A673 (cell line): Measurements from ENCODE around the gene PSMD3. TPM values are rescaled to one million over a fixed set of nuclear protein-coding genes. Genes with fewer than 3 reads are reported as not detected.

Experiments used
- BruUV-seq: library from RNA; stranded (reverse); fragments of 400-500 nt; replicated peaks from 2 replicates; lab custom pipeline; 2021; lab: Mats Ljungman, UMichigan
- CTCF ChIA-PET: fragments of 300-600 bp; sonication (Branson Sonifier 250); formaldehyde crosslinking; loops from one replicate; lab custom pipeline; 2022; ENCODE audit warnings: antibody characterized with exemption; lab: Charles Lee
- POLR2A ChIA-PET: fragments of 300-600 bp; sonication (Branson Sonifier 250); formaldehyde crosslinking; loops from one replicate; lab custom pipeline; 2022; ENCODE audit warnings: antibody characterized with exemption; ENCODE audit not compliant: low non-redundant PET; lab: Charles Lee
- DNase-seq: peaks from one replicate; pipeline ENCODE4 v3.0.0-alpha.2; 2015; ENCODE audit warnings: low spot score
- H3K27ac ChIP-seq: fragments of 200-600 bp; sonication (generic); 2 replicates; pipeline ENCODE4 v1.5.1; 2016; ENCODE audit warnings: mixed run types, low read depth, mild to moderate bottlenecking, mixed read lengths, antibody characterized with exemption, low read length; ENCODE audit not compliant: poor library complexity, severe bottlenecking
- H3K27me3 ChIP-seq: fragments of 200-600 bp; sonication (generic); replicated peaks from 2 replicates; pipeline ENCODE4 v1.6.1; 2017; ENCODE audit warnings: mixed run types, low read depth, mild to moderate bottlenecking, mixed read lengths, antibody characterized with exemption, low read length; ENCODE audit not compliant: insufficient read depth, poor library complexity
- H3K36me3 ChIP-seq: fragments of 200-600 bp; sonication (generic); 2 replicates; pipeline ENCODE4 v1.6.1; 2016; ENCODE audit warnings: mixed run types, mild to moderate bottlenecking, mixed read lengths, antibody characterized with exemption, low read length; ENCODE audit not compliant: insufficient read depth, poor library complexity, severe bottlenecking
- H3K4me1 ChIP-seq: fragments of 200-600 bp; sonication (generic); 2 replicates; pipeline ENCODE4 v1.6.1; 2017; ENCODE audit warnings: mixed run types, mild to moderate bottlenecking, mixed read lengths, antibody characterized with exemption, low read length; ENCODE audit not compliant: insufficient read depth, poor library complexity, severe bottlenecking
- H3K4me3 ChIP-seq: fragments of 200-600 bp; sonication (generic); 2 replicates; pipeline ENCODE4 v1.5.1; 2016; ENCODE audit warnings: low read depth, mixed run types, mild to moderate bottlenecking, mixed read lengths, low read length; ENCODE audit not compliant: poor library complexity, severe bottlenecking
- H3K9me3 ChIP-seq: fragments of 200-600 bp; sonication (generic); 2 replicates; pipeline ENCODE4 v1.6.1; 2016; ENCODE audit warnings: mixed run types, low read depth, mild to moderate bottlenecking, mixed read lengths, antibody characterized with exemption, low read length; ENCODE audit not compliant: poor library complexity, severe bottlenecking
- CTCF ChIP-seq: fragments of 300-800, 200-600 bp; sonication (generic); conservative IDR thresholded peaks from 2 replicates; pipeline ENCODE4 v1.5.1; 2017; ENCODE audit warnings: low read depth, mild to moderate bottlenecking, antibody characterized with exemption, low read length, moderate library complexity, mixed read lengths
- EZH2 ChIP-seq: fragments of 200-600 bp; sonication (generic); IDR thresholded peaks from 2 replicates; pipeline ENCODE4 v1.6.1; 2017; ENCODE audit warnings: borderline replicate concordance, low read depth, mild to moderate bottlenecking, mixed read lengths, antibody characterized with exemption, low read length; ENCODE audit not compliant: poor library complexity, severe bottlenecking
- intact Hi-C: fragments of 100-400 bp; cut with micrococcal nuclease; formaldehyde crosslinking; loops from one replicate; pipeline ENCODE4 v1.10.0; 2022; ENCODE audit not compliant: unreplicated experiment
- total RNA-seq: library from RNA; stranded (reverse); gene quantifications from 2 replicates; pipeline ENCODE4 v1.2.3, GENCODE V29; 2021

The PSMD3 gene
- total RNA-seq, 1 experiment from 2014 or later = 161 TPM

DNA sequence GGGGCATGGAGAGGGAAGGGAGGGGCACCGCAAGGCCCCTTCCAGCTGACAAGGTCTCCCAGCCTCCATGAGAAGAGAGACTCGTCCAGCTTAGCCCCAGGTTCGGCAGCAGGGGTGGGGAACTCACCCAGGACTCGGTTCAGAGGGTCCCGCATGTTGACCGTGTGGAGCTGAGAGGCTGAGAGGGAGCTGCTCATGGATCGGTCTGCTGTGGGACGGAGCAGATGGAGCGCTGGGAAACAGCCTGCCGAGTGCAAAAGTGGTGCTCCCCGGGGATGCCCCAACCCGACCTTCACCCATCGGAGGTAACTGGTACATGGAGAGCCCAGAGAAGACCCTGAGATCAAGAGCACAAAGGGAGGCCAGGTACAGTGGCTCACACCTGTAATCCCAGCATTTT, 39.5 kb downstream of the PSMD3 start:
- POLR2A ChIA-PET = no interaction called here
- H3K27ac ChIP-seq = no peak overlapping the region
- TF ChIP-seq EZH2 (no peak), CTCF (no peak)

GRCh38 chr17:40021451-40021971, 40.9 kb downstream of the PSMD3 start:
- no peaks in the 10 kb centered on the region for H3K4me1 ChIP-seq
- H3K4me3 ChIP-seq = no peak overlapping the region
- no peaks in the 10 kb centered on the region for H3K36me3 ChIP-seq
- TF ChIP-seq CTCF = no peak
- no peak for TF ChIP-seq EZH2
- POLR2A ChIA-PET = no interaction called here
- no TSS peak for BruUV-seq
- no peak overlapping the region for H3K27ac ChIP-seq
- no peaks in the 10 kb centered on the region for H3K27me3 ChIP-seq
- no peaks in the 10 kb centered on the region for H3K9me3 ChIP-seq
- CTCF ChIA-PET = interaction anchor here (0.9 kb wide), 1 partner anchor 13 kb away, joined by 6 read pairs; no protein-coding TSS in a partner anchor
- intact Hi-C loops = no loop called here
- no peak for DNase-seq

More for the DNA sequence above, 39.5 kb downstream of the PSMD3 start:
- CTCF ChIA-PET = no interaction called here
- Histone ChIP-seq H3K9me3 (no peaks in the 10 kb centered on the region), H3K4me1 (no peaks in the 10 kb centered on the region), H3K36me3 (no peaks in the 10 kb centered on the region), H3K4me3 (no peak overlapping the region), H3K27me3 (no peaks in the 10 kb centered on the region)
- intact Hi-C loops = no loop called here
- no peak for DNase-seq
- BruUV-seq = no TSS peak

- Histone ChIP-seq H3K4me1 (no peaks in the 10 kb centered on the region), H3K36me3 (no peaks in the 10 kb centered on the region), H3K4me3 (no peak overlapping the region), H3K27me3 (no peaks in the 10 kb centered on the region), H3K27ac (no peak overlapping the region), H3K9me3 (no peaks in the 10 kb centered on the region)
- POLR2A ChIA-PET = no interaction called here
- CTCF ChIA-PET = no interaction called here
- no TSS peak for BruUV-seq
- TF ChIP-seq CTCF (no peak), EZH2 (no peak)
- DNase-seq = no peak
- intact Hi-C loops = no loop called here
Observed at GRCh38 chr17:40022497-40022896, 41.9 kb downstream of the PSMD3 start.
